ENCODE data around the gene KLHL24.

Gene KLHL24

GRCh38 chr3:183591881-183592521 is 43.4 kb upstream of the KLHL24 start:
- Histone ChIP-seq H4K12ac (ENCODE audit: low read depth, low read length) (no peak overlapping the region), H3K4me2 (ENCODE audit: low read length) (no peak overlapping the region), H3K27ac (ENCODE audit: low read depth, low read length) (no peak overlapping the region), H3K4me1 (ENCODE audit: control insufficient read depth in 1 of 2, insufficient read depth in 2 of 2, low read length in 2 of 2) (no peaks in the 10 kb centered on the region), H2AFZ (ENCODE audit: insufficient read depth, low read length, poor library complexity) (no peak overlapping the region), H2BK120ac (ENCODE audit: insufficient read depth, low read length, poor library complexity) (no peak overlapping the region), H2AK5ac (ENCODE audit: low read length) (no peak overlapping the region), H3K14ac (ENCODE audit: low read length) (no peak overlapping the region), H3K27me3 (ENCODE audit: insufficient read depth, low read length) (no peaks in the 10 kb centered on the region), H3K9ac (ENCODE audit: low read length) (no peak overlapping the region), H4K8ac (ENCODE audit: low read depth, low read length) (no peak overlapping the region), H3K79me1 (ENCODE audit: low read length) (no peaks in the 10 kb centered on the region), H3K23ac (ENCODE audit: low read length) (no peak overlapping the region), H3K4ac (ENCODE audit: low read depth, low read length) (no peak overlapping the region), H2BK12ac (ENCODE audit: low read length) (no peak overlapping the region), H3K4me3 (ENCODE audit: low read depth, low read length) (no peak overlapping the region), H2BK5ac (ENCODE audit: low read depth, low read length, poor library complexity) (no peak overlapping the region), H3K18ac (ENCODE audit: low read length) (no peak overlapping the region), H3K79me2 (ENCODE audit: control insufficient read depth, insufficient read depth, low read length, poor library complexity) (no peaks in the 10 kb centered on the region), H3K9me3 (ENCODE audit: insufficient read depth, low read depth, low read length) (no peaks in the 10 kb centered on the region), H4K91ac (ENCODE audit: low read depth, low read length) (no peak overlapping the region), H3K36me3 (ENCODE audit: control insufficient read depth in 1 of 2, insufficient read depth in 2 of 2, low read length in 2 of 2) (no peaks in the 10 kb centered on the region)
- DNase-seq = peak in 1 of 2 donors; percentile 45
- 100% methylated on average over 1 of the region's 6 CpGs for WGBS (ENCODE audit: extremely low coverage, insufficient coverage, insufficient read length)

- H4K8ac ChIP-seq (ENCODE audit: low read depth, low read length) = no peak overlapping the region
- no peaks in the 10 kb centered on the region for H3K4me1 ChIP-seq (ENCODE audit: control insufficient read depth in 1 of 2, insufficient read depth in 2 of 2, low read length in 2 of 2)
- no peaks in the 10 kb centered on the region for H3K36me3 ChIP-seq (ENCODE audit: control insufficient read depth in 1 of 2, insufficient read depth in 2 of 2, low read length in 2 of 2)
- H4K91ac ChIP-seq (ENCODE audit: low read depth, low read length) = no peak overlapping the region
- no peak overlapping the region for H3K27ac ChIP-seq (ENCODE audit: low read depth, low read length)
- H2BK120ac ChIP-seq (ENCODE audit: insufficient read depth, low read length, poor library complexity) = no peak overlapping the region
- no peak overlapping the region for H2BK12ac ChIP-seq (ENCODE audit: low read length)
- no peak overlapping the region for H4K12ac ChIP-seq (ENCODE audit: low read depth, low read length)
- H3K14ac ChIP-seq (ENCODE audit: low read length) = no peak overlapping the region
- H2AFZ ChIP-seq (ENCODE audit: insufficient read depth, low read length, poor library complexity) = no peak overlapping the region
- H3K4me3 ChIP-seq (ENCODE audit: low read depth, low read length) = no peak overlapping the region
- WGBS (ENCODE audit: extremely low coverage, insufficient coverage, insufficient read length) = no CpG with 5 or more reads among the region's 7 CpGs
- no peak overlapping the region for H3K23ac ChIP-seq (ENCODE audit: low read length)
- no peaks in the 10 kb centered on the region for H3K79me2 ChIP-seq (ENCODE audit: control insufficient read depth, insufficient read depth, low read length, poor library complexity)
- H3K9me3 ChIP-seq (ENCODE audit: insufficient read depth, low read depth, low read length) = no peaks in the 10 kb centered on the region
- no peak overlapping the region for H3K4ac ChIP-seq (ENCODE audit: low read depth, low read length)
- no peaks in the 10 kb centered on the region for H3K27me3 ChIP-seq (ENCODE audit: insufficient read depth, low read length)
- no peak overlapping the region for H3K18ac ChIP-seq (ENCODE audit: low read length)
- H3K9ac ChIP-seq (ENCODE audit: low read length) = no peak overlapping the region
- H2AK5ac ChIP-seq (ENCODE audit: low read length) = no peak overlapping the region
- H3K79me1 ChIP-seq (ENCODE audit: low read length) = no peaks in the 10 kb centered on the region
- H3K4me2 ChIP-seq (ENCODE audit: low read length) = no peak overlapping the region
- no peak overlapping the region for H2BK5ac ChIP-seq (ENCODE audit: low read depth, low read length, poor library complexity)
- no peak for DNase-seq
Measured at GRCh38 chr3:183592821-183593220, 42.6 kb upstream of the KLHL24 start.

DNA sequence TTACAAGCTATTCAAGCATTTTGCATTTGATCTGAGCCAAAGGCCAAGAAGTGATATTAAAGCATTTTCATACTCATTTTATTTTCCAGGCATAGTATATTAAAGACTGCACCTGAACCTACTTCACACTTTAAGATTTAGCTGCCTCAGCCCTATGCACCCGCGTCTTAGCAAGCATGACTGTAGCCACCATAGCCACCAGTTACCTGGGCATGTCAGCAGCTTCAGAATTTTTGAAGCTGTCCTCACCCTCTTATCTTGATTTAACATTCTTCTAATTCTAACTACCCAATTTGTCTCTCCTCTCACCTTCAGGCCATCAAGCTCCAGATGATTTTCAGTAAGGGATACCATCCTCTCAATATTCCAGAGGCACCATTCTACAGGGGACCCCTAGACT is 40.8 kb upstream of the KLHL24 start:
- Histone ChIP-seq H3K79me2 (ENCODE audit: control insufficient read depth, insufficient read depth, low read length, poor library complexity) (no peaks in the 10 kb centered on the region), H3K9me3 (ENCODE audit: insufficient read depth, low read depth, low read length) (no peaks in the 10 kb centered on the region), H3K18ac (ENCODE audit: low read length) (no peak overlapping the region), H3K4me3 (ENCODE audit: low read depth, low read length) (no peak overlapping the region), H3K27me3 (ENCODE audit: insufficient read depth, low read length) (no peaks in the 10 kb centered on the region), H3K4me2 (ENCODE audit: low read length) (no peak overlapping the region), H2BK5ac (ENCODE audit: low read depth, low read length, poor library complexity) (no peak overlapping the region), H3K36me3 (ENCODE audit: control insufficient read depth in 1 of 2, insufficient read depth in 2 of 2, low read length in 2 of 2) (no peaks in the 10 kb centered on the region), H2AK5ac (ENCODE audit: low read length) (no peak overlapping the region), H2AFZ (ENCODE audit: insufficient read depth, low read length, poor library complexity) (no peak overlapping the region), H3K4ac (ENCODE audit: low read depth, low read length) (no peak overlapping the region), H2BK120ac (ENCODE audit: insufficient read depth, low read length, poor library complexity) (no peak overlapping the region), H4K91ac (ENCODE audit: low read depth, low read length) (no peak overlapping the region), H2BK12ac (ENCODE audit: low read length) (no peak overlapping the region), H3K9ac (ENCODE audit: low read length) (no peak overlapping the region), H4K8ac (ENCODE audit: low read depth, low read length) (no peak overlapping the region), H4K12ac (ENCODE audit: low read depth, low read length) (no peak overlapping the region), H3K4me1 (ENCODE audit: control insufficient read depth in 1 of 2, insufficient read depth in 2 of 2, low read length in 2 of 2) (no peaks in the 10 kb centered on the region), H3K14ac (ENCODE audit: low read length) (no peak overlapping the region), H3K23ac (ENCODE audit: low read length) (no peak overlapping the region), H3K79me1 (ENCODE audit: low read length) (no peaks in the 10 kb centered on the region), H3K27ac (ENCODE audit: low read depth, low read length) (no peak overlapping the region)
- WGBS (ENCODE audit: extremely low coverage, insufficient coverage, insufficient read length) = no CpG with 5 or more reads among the region's 2 CpGs
- DNase-seq = peak; percentile 63 to 83

- no peak overlapping the region for H2AK5ac ChIP-seq (ENCODE audit: low read length)
- H3K4me3 ChIP-seq (ENCODE audit: low read depth, low read length) = no peak overlapping the region
- no peak overlapping the region for H4K8ac ChIP-seq (ENCODE audit: low read depth, low read length)
- H3K4ac ChIP-seq (ENCODE audit: low read depth, low read length) = no peak overlapping the region
- H4K91ac ChIP-seq (ENCODE audit: low read depth, low read length) = no peak overlapping the region
- WGBS (ENCODE audit: extremely low coverage, insufficient coverage, insufficient read length) = no CpG with 5 or more reads among the region's 1 CpG
- no peak overlapping the region for H2BK5ac ChIP-seq (ENCODE audit: low read depth, low read length, poor library complexity)
- H3K36me3 ChIP-seq (ENCODE audit: control insufficient read depth in 1 of 2, insufficient read depth in 2 of 2, low read length in 2 of 2) = no peaks in the 10 kb centered on the region
- H3K9me3 ChIP-seq (ENCODE audit: insufficient read depth, low read depth, low read length) = no peaks in the 10 kb centered on the region
- no peak overlapping the region for H2AFZ ChIP-seq (ENCODE audit: insufficient read depth, low read length, poor library complexity)
- no peak overlapping the region for H2BK120ac ChIP-seq (ENCODE audit: insufficient read depth, low read length, poor library complexity)
- no peaks in the 10 kb centered on the region for H3K27me3 ChIP-seq (ENCODE audit: insufficient read depth, low read length)
- no peak for DNase-seq
- no peak overlapping the region for H3K18ac ChIP-seq (ENCODE audit: low read length)
- H3K79me1 ChIP-seq (ENCODE audit: low read length) = no peaks in the 10 kb centered on the region
- no peaks in the 10 kb centered on the region for H3K4me1 ChIP-seq (ENCODE audit: control insufficient read depth in 1 of 2, insufficient read depth in 2 of 2, low read length in 2 of 2)
- H3K9ac ChIP-seq (ENCODE audit: low read length) = no peak overlapping the region
- H3K14ac ChIP-seq (ENCODE audit: low read length) = no peak overlapping the region
- H3K23ac ChIP-seq (ENCODE audit: low read length) = no peak overlapping the region
- H3K79me2 ChIP-seq (ENCODE audit: control insufficient read depth, insufficient read depth, low read length, poor library complexity) = no peaks in the 10 kb centered on the region
- no peak overlapping the region for H3K4me2 ChIP-seq (ENCODE audit: low read length)
- no peak overlapping the region for H2BK12ac ChIP-seq (ENCODE audit: low read length)
- H4K12ac ChIP-seq (ENCODE audit: low read depth, low read length) = no peak overlapping the region
- H3K27ac ChIP-seq (ENCODE audit: low read depth, low read length) = no peak overlapping the region
Measured at GRCh38 chr3:183597959-183598358, 37.5 kb upstream of the KLHL24 start.

All from trophoblast cell (in vitro differentiated cells and primary cell).